ENCODE results near the gene C1orf35. TPM values are rescaled to one million over a fixed set of nuclear protein-coding genes. Genes with fewer than 3 reads are reported as not detected.

C1orf35 gene
- total and polyA plus RNA-seq, 2 of the 8 experiments (the other 6 are each of a cell fraction or from before 2014, with no cell fraction given) = 18.6 to 19.9 TPM

- TF ChIP-seq CHD1 (IDR thresholded peaks at IDR 0.05; ENCODE audit: low read depth, low read length) (no peak), CBX5 (IDR thresholded peaks at IDR 0.05; ENCODE audit: low read depth, low read length) (no peak), MAFK (IDR thresholded peaks at IDR 0.05; ENCODE audit: low read depth, low read length) (no peak)
Observed at GRCh38 chr1:228072658-228073043, 30.5 kb downstream of the C1orf35 start (continued).
